Uterus (tissue), 2 donors: Measurements from ENCODE around the gene DCTD.

Experiments used
- POLR2A ChIP-seq, 2 donors: fragments of 450-650 bp; IDR thresholded peaks; one replicate each; pipeline ENCODE4 v1.6.1; 2016; ENCODE audit warnings: antibody characterized with exemption in 2 of 2, mild to moderate bottlenecking in 1 of 2, moderate library complexity in 1 of 2
- TF ChIP-seq, protein P1 (sequence below), 4 experiments: fragments of 200-600 bp in 2 of 4; fragments of 450-650 bp in 2 of 4; sonication (generic) in 2 of 4; IDR thresholded peaks; one replicate each; pipeline ENCODE4 v1.5.1; 2016 to 2019; ENCODE audit warnings: antibody characterized with exemption in 4 of 4, mild to moderate bottlenecking in 2 of 4, moderate library complexity in 1 of 4

DNA sequence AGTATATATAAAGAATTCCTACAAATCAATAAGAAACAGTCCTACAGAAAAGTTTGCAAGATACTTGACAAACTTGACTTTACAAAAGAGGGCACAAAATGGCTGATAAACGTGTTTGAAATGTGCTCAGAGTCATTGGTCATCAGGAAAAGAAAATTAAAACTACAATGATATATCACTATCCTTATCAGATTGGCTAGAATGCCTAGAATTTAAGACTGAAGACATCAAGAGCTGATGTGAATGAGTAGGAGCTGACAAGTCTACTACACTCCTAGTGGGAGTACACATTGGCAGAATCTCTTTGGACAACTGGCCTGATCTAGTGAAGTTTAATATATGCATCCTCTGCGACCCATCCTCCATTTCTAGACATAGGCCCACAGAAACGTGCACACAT, 10.3 kb upstream of the DCTD start:
- TF ChIP-seq POLR2A (IDR thresholded peaks at IDR 0.05), result no peak
- TF ChIP-seq, protein P1, sequence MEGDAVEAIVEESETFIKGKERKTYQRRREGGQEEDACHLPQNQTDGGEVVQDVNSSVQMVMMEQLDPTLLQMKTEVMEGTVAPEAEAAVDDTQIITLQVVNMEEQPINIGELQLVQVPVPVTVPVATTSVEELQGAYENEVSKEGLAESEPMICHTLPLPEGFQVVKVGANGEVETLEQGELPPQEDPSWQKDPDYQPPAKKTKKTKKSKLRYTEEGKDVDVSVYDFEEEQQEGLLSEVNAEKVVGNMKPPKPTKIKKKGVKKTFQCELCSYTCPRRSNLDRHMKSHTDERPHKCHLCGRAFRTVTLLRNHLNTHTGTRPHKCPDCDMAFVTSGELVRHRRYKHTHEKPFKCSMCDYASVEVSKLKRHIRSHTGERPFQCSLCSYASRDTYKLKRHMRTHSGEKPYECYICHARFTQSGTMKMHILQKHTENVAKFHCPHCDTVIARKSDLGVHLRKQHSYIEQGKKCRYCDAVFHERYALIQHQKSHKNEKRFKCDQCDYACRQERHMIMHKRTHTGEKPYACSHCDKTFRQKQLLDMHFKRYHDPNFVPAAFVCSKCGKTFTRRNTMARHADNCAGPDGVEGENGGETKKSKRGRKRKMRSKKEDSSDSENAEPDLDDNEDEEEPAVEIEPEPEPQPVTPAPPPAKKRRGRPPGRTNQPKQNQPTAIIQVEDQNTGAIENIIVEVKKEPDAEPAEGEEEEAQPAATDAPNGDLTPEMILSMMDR (IDR thresholded peaks at IDR 0.05), result no peak
